NCI-H1694 (cell line): ENCODE measurements around the gene BTBD2.
"Not testable (repeated sequence)": the region's sequence is repeated elsewhere in the genome, so short reads cannot be mapped to it uniquely, and the experiment has no call there.

ENCODE experiments used
- DNase-seq: peaks from one replicate; lab custom pipeline; 2025; lab: John Stamatoyannopoulos, UW

BTBD2 gene

GRCh38 chr19:2039959-2040646, 24.6 kb upstream of the BTBD2 start:
- DNase-seq, result no peak

GRCh38 chr19:2039089-2039958, 23.8 kb upstream of the BTBD2 start:
- DNase-seq, result no peak

GRCh38 chr19:2038284-2039088, 23.0 kb upstream of the BTBD2 start:
- DNase-seq, result no peak

GRCh38 chr19:2037651-2038255, 22.2 kb upstream of the BTBD2 start:
- no peak for DNase-seq

DNA sequence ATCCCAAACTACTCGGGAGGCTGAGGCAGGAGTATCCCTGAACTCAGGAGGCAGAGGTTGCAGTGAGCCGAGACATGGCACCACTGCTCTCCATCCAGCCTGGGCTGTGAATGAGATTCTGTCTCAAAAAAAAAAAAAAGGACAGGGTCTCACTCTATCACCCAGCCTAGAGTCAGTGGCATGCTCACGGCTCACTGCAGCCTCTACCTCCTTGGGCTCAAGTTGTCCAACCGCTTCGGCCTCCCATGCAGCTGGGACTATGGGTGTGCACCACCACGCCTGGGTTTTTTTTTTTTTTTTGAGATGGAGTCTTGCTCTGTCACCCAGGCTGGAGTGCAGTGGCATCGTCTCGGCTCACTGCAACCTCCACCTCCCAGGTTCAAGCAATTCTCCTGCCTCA, 20.9 kb upstream of the BTBD2 start:
- no peak for DNase-seq

- DNase-seq, result no peak
Measured at GRCh38 chr19:2035590-2035991, 20.1 kb upstream of the BTBD2 start.

DNA sequence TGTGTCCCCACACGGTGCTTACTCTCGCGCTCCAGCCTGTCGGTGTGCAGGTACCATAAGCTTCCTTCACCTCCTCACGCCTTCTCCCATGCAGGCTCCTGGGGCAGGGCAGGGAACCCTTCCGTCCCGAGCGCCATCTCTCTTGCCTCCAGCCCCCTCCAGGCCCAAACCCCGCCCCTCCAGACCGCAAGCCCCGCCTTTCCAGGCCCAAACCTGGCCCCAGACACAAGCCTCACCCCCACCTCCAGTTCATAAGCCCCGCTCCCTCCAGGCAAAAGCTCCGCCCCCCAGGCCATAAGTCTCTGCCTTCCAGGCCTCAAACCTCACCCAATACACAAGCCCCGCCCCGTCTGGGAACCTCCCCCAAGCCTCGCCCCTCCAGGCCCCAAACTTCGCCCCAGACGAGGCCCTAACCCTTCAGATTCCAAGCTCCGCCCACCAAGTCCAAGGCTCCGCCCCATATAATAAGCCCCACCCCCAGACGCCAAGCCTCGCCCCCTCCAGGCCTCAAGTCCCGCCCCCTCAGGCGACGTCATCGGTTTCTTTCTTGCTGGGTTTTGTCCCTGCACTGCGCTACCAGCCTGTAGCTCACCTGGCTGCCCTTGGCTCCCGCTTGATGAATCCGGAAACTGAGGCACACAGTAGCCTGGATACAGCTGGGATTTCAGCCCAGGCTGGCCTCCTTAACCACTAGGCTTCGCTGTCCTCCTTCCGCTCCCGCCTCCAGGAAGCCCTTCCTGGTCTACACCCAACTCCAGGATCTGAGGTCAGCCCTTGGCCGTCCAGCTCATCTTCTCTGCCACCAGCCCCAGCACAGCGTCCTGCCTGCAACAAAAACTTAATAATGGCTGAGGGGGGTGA, 19.4 kb upstream of the BTBD2 start:
- DNase-seq, result no peak

GRCh38 chr19:2034253-2034652, 18.7 kb upstream of the BTBD2 start:
- not testable (repeated sequence) for DNase-seq

DNA sequence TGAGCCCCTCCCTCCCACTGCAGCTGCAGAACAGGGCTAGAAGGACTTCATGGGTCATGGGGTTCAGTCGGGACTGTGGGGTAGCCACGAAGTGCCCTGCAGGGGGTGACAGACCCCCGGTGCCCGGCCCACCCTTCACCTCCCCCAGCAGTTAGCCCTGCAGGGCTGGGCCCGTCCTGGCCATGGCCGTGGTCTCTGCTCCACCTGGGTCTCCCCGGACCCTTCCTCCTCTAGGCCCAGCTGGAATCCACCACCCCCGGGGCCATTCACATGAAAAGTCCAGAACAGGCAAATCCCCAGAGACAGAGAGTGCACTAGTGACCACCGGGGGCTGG, 18.3 kb upstream of the BTBD2 start:
- DNase-seq, result no peak

GRCh38 chr19:2033115-2033824, 17.8 kb upstream of the BTBD2 start:
- no peak for DNase-seq

GRCh38 chr19:2032296-2032941, 16.9 kb upstream of the BTBD2 start:
- DNase-seq, result peak; percentile 61

DNA sequence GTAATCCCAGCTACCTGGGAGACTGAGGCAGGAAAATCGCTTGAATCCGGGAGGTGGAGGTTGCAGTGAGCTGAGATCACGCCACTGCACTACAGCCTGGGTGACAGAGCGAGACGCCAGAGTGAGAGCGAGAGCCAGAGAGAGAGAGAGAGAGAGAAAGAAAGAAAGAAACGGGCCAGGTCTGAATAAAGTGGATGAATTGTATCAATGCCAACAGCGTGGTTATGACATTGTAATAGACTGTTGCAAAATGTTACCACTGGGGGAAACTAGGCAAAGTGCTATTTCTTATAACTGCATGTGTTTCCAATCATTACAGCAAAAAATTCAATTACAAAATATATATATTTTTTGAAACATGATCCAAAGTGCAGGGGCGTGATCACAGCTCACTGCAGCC, 11.8 kb upstream of the BTBD2 start:
- no peak for DNase-seq

DNA sequence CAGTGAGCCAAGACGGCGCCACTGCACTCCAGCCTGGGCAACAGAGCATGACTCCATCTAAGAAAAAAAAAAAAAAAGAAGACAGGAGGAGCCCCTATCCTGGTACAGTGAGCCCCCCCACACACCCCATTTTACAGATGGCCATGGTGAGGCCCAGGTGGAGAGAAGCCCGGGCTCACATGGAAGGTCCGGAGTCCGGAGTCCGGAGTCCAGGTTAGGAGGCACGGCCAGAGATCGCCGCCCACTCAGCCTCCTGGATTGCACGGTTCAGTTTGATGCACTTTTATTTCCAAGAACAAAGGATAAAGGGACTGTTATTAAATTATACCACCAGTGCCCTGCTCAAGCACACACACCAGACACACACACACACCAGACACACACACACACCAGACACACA, 11.3 kb upstream of the BTBD2 start:
- DNase-seq, result no peak

DNA sequence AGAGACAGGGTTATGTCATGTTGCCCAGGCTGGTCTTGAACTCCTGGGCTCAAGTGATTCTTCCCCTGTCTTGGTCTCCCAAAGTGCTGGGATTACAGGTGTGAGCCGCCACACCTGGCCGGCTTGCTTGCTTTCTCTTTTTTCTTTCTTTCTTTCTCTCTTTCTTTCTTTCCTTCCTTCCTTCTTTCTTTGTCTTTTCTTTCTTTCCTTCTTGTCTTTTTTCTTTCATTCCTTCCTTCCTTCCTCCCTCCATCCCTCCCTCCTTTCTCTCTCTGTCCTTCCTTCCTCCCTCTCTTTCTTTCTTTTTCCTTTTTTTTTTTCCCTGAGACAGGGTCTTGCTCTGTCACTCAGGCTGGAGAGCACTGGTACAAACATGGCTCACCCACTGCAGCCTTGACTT, 6.8 kb upstream of the BTBD2 start:
- DNase-seq, result no peak

DNA sequence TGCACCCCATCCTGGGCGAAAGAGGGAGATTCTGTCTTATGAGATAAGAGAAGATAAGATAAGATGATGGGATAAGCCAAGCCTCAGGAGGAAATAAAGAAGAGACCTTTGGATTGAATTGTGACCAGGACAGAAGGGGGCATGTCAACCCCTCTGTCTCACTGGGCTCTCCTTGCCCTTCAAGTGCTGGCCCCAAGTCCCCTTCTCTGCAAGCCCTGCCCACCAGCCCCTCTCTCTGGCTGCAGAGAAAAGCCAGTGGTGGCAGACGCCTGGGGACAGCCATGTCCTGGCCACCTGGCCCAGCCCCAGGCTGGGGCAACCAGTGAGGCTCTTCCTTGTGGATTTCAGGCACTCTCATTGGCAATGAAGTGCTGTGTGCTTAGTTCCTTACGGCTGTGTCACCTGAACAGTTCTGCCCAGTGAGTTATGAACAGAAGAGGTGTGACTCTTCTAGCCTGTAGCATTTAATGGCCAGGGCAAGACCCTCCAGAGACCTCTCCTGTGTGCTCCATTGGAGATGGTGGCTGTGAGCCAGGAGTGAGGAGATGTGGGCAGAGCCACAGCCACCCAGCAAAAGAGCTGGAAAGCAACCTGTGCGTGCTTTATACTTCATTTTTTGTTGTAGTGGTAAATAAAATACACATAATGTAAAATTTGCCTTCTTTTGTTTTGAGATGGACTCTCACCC, 6.1 kb upstream of the BTBD2 start:
- no peak for DNase-seq

- no peak for DNase-seq
Measured at GRCh38 chr19:2018752-2019151, 3.2 kb upstream of the BTBD2 start.

GRCh38 chr19:2016041-2016807, 710 bp upstream of the BTBD2 start:
- peak; percentile 68 for DNase-seq

GRCh38 chr19:2014731-2015607, 545 bp downstream of the BTBD2 start:
- no peak for DNase-seq
